K562 (cell line): ENCODE data around the gene LDB1. TPM values are rescaled to one million over a fixed set of nuclear protein-coding genes. Genes with fewer than 3 reads are reported as not detected.

Experiments
- BCL6 ChIP-seq: fragments of 250-450 bp; sonication (Bioruptor Pico); IDR thresholded peaks from 2 replicates; pipeline ENCODE4 v1.4.0; 2020
- ETV6 ChIP-seq, 3 experiments: fragments of 150-350 bp in 1 of 3; sonication (generic) in 1 of 3; formaldehyde crosslinking in 1 of 3; IDR thresholded peaks; 2 replicates each; pipeline versions ENCODE4 v1.6.1 to v1.8.0; 2014 to 2022; ENCODE audit warnings: borderline replicate concordance in 2 of 3, low read depth in 2 of 3, antibody characterized with exemption in 1 of 3, low read length in 1 of 3, mild to moderate bottlenecking in 1 of 3, missing genetic modification reagents in 1 of 3
- FIP1L1 ChIP-seq: fragments of 200-400 bp; formaldehyde crosslinking; IDR thresholded peaks from 2 replicates; pipeline ENCODE4 v1.6.1; 2018; ENCODE audit warnings: mild to moderate bottlenecking, low read depth, low read length; ENCODE audit not compliant: poor library complexity, severe bottlenecking
- HDAC1 ChIP-seq, 2 experiments: fragments of 450-650 bp; IDR thresholded peaks; 2 replicates each; pipeline ENCODE4 v1.6.1; 2016 to 2017; ENCODE audit warnings: inconsistent platforms in 1 of 2, mild to moderate bottlenecking in 1 of 2, moderate library complexity in 1 of 2
- JUN ChIP-seq, 2 experiments: sonication (generic) in 1 of 2; formaldehyde crosslinking in 1 of 2; IDR thresholded peaks; 2 replicates each; pipeline versions ENCODE4 v1.6.1 to v1.8.0; 2012 to 2022; ENCODE audit warnings: borderline replicate concordance in 2 of 2, mild to moderate bottlenecking in 2 of 2, improper control_type of control experiment in 1 of 2, low read depth in 1 of 2, low read length in 1 of 2, missing genetic modification reagents in 1 of 2
- KHSRP ChIP-seq: fragments of 450-650 bp; IDR thresholded peaks from 2 replicates; pipeline ENCODE4 v1.6.1; 2017
- MXI1 ChIP-seq: IDR thresholded peaks from 2 replicates; pipeline ENCODE4 v1.6.1; 2011; ENCODE audit warnings: low read depth, mild to moderate bottlenecking, improper control_type of control experiment, low read length
- NCOA4 ChIP-seq: fragments of 450-650 bp; IDR thresholded peaks from 2 replicates; pipeline ENCODE4 v1.6.1; 2018; ENCODE audit warnings: mild to moderate bottlenecking; ENCODE audit not compliant: partially characterized antibody
- NUFIP1 ChIP-seq: fragments of 450-650 bp; IDR thresholded peaks from 2 replicates; pipeline ENCODE4 v1.6.1; 2018; ENCODE audit not compliant: partially characterized antibody
- POLR3A ChIP-seq: IDR thresholded peaks from 2 replicates; pipeline ENCODE4 v1.6.1; 2011; ENCODE audit warnings: borderline replicate concordance, mild to moderate bottlenecking, moderate library complexity; ENCODE audit not compliant: insufficient read length, insufficient read depth; ENCODE audit errors: extremely low read depth
- RBM25 ChIP-seq: fragments of 200-400 bp; formaldehyde crosslinking; IDR thresholded peaks from 2 replicates; pipeline ENCODE4 v1.6.1; 2018; ENCODE audit warnings: low read length, low read depth, moderate library complexity; ENCODE audit not compliant: severe bottlenecking
- SIRT6 ChIP-seq: IDR thresholded peaks from one replicate; pipeline ENCODE4 v1.6.1; 2012; ENCODE audit warnings: low read depth, mild to moderate bottlenecking, control low read depth, inconsistent platforms, low read length, moderate library complexity
- XRCC4 ChIP-seq: IDR thresholded peaks from one replicate; pipeline ENCODE4 v1.6.1; 2011; ENCODE audit not compliant: insufficient read depth, insufficient read length; ENCODE audit errors: extremely low read depth
- ZNF583 ChIP-seq: fragments of 250-450 bp; sonication (Bioruptor Pico); IDR thresholded peaks from 2 replicates; pipeline ENCODE4 v1.4.0; 2020
- ZNF699 ChIP-seq: fragments of 250-450 bp; sonication (Bioruptor Pico); IDR thresholded peaks from 2 replicates; pipeline ENCODE4 v1.8.0; 2021; ENCODE audit warnings: mild to moderate bottlenecking, moderate library complexity; ENCODE audit not compliant: insufficient replicate concordance
- polyA plus RNA-seq, 8 experiments: library from polyadenylated mRNA; depleted of rRNA in 4 of 8; stranded (reverse) in 5 of 8; unstranded in 3 of 8; fragments of >200 nt; fragmentation: Nextera tagmentation in 2 of 8; fragmentation: Illumina TruSeq in 1 of 8; extraction: Ambion mirVana in 2 of 8; extraction: Trizol in 1 of 8; gene quantifications; 2 replicates each; pipeline versions ENCODE4 v1.2.1 to v1.2.3, GENCODE V29; 2011 to 2014; ENCODE audit warnings: inconsistent platforms in 1 of 8, missing spikeins in 1 of 8
- total RNA-seq, 7 experiments: library from RNA; depleted of rRNA in 6 of 7; stranded (reverse); fragments of >200 nt in 6 of 7; fragmentation: Illumina TruSeq in 2 of 7; extraction: Trizol in 2 of 7; gene quantifications; 2 replicates each; pipeline versions ENCODE4 v1.2.1 to v1.2.3, GENCODE V29; 2011 to 2021; ENCODE audit warnings: low replicate concordance in 1 of 7
- TF ChIP-seq, protein P1 (sequence below), 2 experiments: fragments of 250-450 bp in 1 of 2; fragments of 450-650 bp in 1 of 2; sonication (Bioruptor Pico) in 1 of 2; IDR thresholded peaks; 2 replicates each; pipeline versions ENCODE4 v1.6.1 to v1.8.0; 2016 to 2021; ENCODE audit warnings: mild to moderate bottlenecking in 2 of 2, moderate library complexity in 2 of 2, missing compliant biosample characterization in 1 of 2, missing genetic modification characterization in 1 of 2
- TF ChIP-seq, protein P2 (sequence below), 3 experiments: fragments of 200-800 bp in 1 of 3; fragments of 250-450 bp in 1 of 3; fragments of 450-650 bp in 1 of 3; sonication (Bioruptor Pico) in 1 of 3; sonication (Bioruptor generic) in 1 of 3; formaldehyde crosslinking in 1 of 3; IDR thresholded peaks; 2 replicates each; pipeline versions ENCODE4 v1.6.1 to v1.8.0; 2016 to 2022; ENCODE audit warnings: mild to moderate bottlenecking in 2 of 3, missing genetic modification characterization in 2 of 3, missing compliant biosample characterization in 1 of 3, moderate library complexity in 1 of 3
- TF ChIP-seq, protein P3 (sequence below): sonication (generic); formaldehyde crosslinking; IDR thresholded peaks from 2 replicates; pipeline ENCODE4 v1.8.0; 2022; ENCODE audit warnings: mild to moderate bottlenecking, low read depth, missing genetic modification reagents
- TF ChIP-seq, protein P4 (sequence below): fragments of 250-450 bp; sonication (Bioruptor Pico); IDR thresholded peaks from 2 replicates; pipeline ENCODE4 v1.5.0; 2021

The LDB1 gene
- total and polyA plus RNA-seq, 9 of the 15 experiments (the other 6 are each of a cell fraction or from before 2014, with no cell fraction given): 1.9 to 137 (median 105) TPM

DNA sequence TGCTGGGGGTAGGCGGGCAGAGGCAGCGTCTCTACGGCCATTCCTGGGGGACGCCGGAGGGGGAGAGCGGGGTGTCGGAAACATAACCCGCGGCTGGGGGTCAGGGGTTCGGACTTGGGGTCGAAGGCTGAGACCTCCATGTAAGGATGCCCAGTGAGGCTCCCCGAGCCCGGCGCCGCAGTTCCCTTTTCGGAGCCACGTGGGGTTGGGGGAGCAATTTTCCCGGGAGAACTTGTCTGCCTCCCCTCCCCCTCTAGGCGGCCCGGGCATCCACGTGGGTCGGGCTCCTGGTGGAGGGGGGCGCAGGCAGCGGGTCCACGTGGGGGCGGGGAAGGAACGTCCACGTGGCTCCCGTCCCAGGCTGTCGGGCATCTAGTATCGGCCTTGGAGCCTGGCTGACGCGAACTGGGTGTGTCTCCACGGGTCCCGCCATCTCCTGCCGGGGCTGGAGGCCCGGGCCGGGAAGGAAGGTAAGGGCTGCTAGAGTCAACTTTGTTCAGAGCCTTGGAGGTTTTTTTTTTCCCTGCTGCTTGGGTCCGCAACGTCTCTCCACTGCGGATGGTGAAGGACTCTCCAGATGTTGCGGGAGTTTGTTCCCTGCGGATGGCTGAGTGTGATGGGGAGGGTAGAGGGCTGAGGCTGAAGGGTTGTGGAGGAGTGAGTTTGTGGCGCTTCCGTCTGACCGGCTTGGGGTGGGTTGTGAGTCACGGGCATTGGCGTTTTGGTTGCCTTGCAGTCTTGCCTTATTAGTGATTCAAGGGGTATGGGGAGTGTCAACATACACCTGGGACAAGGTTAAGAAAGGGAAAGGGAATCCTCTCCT lies 13.4 kb upstream of the LDB1 start (continued):
- TF ChIP-seq, protein P1, sequence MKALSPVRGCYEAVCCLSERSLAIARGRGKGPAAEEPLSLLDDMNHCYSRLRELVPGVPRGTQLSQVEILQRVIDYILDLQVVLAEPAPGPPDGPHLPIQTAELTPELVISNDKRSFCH (CRISPR knock-in tag; IDR thresholded peaks at IDR 0.05): no peak
- TF ChIP-seq, protein P1 (tag; IDR thresholded peaks at IDR 0.05): no peak
- TF ChIP-seq ZNF699 (CRISPR knock-in tag) (no peak), ZNF583 (CRISPR knock-in tag) (no peak), JUN (IDR thresholded peaks at IDR 0.05; ENCODE audit: borderline replicate concordance, low read depth, low read length) (no peak), JUN (CRISPR knock-in tag; IDR thresholded peaks at IDR 0.05; ENCODE audit: borderline replicate concordance) (no peak), KHSRP (no peak), BCL6 (no peak), HDAC1 (IDR thresholded peaks at IDR 0.05) (peak in 1 of 2 experiments; percentile 85; a peak in 2 of 4 replicates), SIRT6 (no peak), RBM25 (no peak), NCOA4 (no peak), XRCC4 (no peak), FIP1L1 (peak; percentile 46), ETV6 (IDR thresholded peaks at IDR 0.05; ENCODE audit: borderline replicate concordance in 1 of 2, low read depth in 2 of 2, low read length in 1 of 2) (no peak), ETV6 (CRISPR knock-in tag; IDR thresholded peaks at IDR 0.05; ENCODE audit: borderline replicate concordance) (no peak), NUFIP1 (no peak), POLR3A (no peak), MXI1 (peak; percentile 96)
- TF ChIP-seq, protein P2, sequence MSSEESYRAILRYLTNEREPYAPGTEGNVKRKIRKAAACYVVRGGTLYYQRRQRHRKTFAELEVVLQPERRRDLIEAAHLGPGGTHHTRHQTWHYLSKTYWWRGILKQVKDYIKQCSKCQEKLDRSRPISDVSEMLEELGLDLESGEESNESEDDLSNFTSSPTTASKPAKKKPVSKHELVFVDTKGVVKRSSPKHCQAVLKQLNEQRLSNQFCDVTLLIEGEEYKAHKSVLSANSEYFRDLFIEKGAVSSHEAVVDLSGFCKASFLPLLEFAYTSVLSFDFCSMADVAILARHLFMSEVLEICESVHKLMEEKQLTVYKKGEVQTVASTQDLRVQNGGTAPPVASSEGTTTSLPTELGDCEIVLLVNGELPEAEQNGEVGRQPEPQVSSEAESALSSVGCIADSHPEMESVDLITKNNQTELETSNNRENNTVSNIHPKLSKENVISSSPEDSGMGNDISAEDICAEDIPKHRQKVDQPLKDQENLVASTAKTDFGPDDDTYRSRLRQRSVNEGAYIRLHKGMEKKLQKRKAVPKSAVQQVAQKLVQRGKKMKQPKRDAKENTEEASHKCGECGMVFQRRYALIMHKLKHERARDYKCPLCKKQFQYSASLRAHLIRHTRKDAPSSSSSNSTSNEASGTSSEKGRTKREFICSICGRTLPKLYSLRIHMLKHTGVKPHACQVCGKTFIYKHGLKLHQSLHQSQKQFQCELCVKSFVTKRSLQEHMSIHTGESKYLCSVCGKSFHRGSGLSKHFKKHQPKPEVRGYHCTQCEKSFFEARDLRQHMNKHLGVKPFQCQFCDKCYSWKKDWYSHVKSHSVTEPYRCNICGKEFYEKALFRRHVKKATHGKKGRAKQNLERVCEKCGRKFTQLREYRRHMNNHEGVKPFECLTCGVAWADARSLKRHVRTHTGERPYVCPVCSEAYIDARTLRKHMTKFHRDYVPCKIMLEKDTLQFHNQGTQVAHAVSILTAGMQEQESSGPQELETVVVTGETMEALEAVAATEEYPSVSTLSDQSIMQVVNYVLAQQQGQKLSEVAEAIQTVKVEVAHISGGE (CRISPR knock-in tag; IDR thresholded peaks at IDR 0.05): no peak
- TF ChIP-seq, protein P3, sequence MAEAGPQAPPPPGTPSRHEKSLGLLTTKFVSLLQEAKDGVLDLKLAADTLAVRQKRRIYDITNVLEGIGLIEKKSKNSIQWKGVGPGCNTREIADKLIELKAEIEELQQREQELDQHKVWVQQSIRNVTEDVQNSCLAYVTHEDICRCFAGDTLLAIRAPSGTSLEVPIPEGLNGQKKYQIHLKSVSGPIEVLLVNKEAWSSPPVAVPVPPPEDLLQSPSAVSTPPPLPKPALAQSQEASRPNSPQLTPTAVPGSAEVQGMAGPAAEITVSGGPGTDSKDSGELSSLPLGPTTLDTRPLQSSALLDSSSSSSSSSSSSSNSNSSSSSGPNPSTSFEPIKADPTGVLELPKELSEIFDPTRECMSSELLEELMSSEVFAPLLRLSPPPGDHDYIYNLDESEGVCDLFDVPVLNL (CRISPR knock-in tag): no peak
- TF ChIP-seq, protein P4, sequence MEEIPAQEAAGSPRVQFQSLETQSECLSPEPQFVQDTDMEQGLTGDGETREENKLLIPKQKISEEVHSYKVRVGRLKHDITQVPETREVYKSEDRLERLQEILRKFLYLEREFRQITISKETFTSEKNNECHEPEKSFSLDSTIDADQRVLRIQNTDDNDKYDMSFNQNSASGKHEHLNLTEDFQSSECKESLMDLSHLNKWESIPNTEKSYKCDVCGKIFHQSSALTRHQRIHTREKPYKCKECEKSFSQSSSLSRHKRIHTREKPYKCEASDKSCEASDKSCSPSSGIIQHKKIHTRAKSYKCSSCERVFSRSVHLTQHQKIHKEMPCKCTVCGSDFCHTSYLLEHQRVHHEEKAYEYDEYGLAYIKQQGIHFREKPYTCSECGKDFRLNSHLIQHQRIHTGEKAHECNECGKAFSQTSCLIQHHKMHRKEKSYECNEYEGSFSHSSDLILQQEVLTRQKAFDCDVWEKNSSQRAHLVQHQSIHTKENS (CRISPR knock-in tag): no peak
